Esophagus squamous epithelium (tissue), 4 donors: ENCODE results near the gene PCOLCE2.

Experiments used
- POLR2A ChIP-seq, 4 donors: fragments of 450-650 bp; IDR thresholded peaks; one replicate each; pipeline ENCODE4 v1.6.1; 2017; ENCODE audit warnings: antibody characterized with exemption in 4 of 4, mild to moderate bottlenecking in 4 of 4, moderate library complexity in 3 of 4
- TF ChIP-seq, protein P1 (sequence below), 6 experiments: fragments of 450-650 bp in 4 of 6; fragments of 200-600 bp in 2 of 6; sonication (generic) in 2 of 6; IDR thresholded peaks; one replicate each; pipeline ENCODE4 v1.5.1; 2016 to 2019; ENCODE audit warnings: antibody characterized with exemption in 6 of 6, mild to moderate bottlenecking in 4 of 6, moderate library complexity in 4 of 6

DNA sequence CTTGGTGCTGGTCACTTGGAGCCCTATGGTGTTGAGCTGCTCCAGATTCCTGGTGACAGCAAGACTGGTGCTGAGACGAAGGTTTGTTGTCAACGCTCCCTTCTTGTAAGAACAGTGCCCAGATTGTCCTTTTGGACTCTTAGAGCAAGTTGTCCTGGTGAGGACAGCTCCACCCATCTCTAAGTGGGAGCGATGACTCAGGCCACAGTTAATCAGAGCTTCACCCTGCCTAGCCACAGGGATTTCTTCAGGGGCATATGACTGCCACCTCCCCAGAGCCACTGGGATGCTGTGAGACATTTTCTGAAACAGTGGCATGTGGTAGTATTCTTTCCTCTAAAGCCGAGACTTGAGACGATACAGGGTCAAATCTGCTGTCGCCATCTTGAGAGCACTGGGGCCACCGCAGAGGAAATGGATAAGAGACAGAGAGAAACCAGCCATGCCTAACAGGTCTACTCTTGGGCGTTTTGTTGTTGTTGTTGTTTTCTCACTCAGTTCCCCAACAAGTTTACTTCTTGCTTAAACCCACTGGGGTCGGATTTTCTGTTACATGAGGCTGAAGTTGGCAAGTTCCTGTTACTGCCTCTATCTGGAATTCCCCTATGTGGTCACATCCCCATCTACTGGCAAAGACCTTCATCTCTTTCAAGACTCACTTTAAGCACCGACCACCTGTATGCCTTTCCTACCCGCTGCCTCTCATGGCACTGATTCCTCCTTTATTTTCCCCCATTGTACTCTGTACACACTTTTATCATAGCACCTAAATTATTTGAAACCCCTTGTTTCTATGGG is 16.0 kb upstream of the PCOLCE2 start:
- TF ChIP-seq, protein P1, sequence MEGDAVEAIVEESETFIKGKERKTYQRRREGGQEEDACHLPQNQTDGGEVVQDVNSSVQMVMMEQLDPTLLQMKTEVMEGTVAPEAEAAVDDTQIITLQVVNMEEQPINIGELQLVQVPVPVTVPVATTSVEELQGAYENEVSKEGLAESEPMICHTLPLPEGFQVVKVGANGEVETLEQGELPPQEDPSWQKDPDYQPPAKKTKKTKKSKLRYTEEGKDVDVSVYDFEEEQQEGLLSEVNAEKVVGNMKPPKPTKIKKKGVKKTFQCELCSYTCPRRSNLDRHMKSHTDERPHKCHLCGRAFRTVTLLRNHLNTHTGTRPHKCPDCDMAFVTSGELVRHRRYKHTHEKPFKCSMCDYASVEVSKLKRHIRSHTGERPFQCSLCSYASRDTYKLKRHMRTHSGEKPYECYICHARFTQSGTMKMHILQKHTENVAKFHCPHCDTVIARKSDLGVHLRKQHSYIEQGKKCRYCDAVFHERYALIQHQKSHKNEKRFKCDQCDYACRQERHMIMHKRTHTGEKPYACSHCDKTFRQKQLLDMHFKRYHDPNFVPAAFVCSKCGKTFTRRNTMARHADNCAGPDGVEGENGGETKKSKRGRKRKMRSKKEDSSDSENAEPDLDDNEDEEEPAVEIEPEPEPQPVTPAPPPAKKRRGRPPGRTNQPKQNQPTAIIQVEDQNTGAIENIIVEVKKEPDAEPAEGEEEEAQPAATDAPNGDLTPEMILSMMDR (IDR thresholded peaks at IDR 0.05): no peak
- TF ChIP-seq POLR2A (IDR thresholded peaks at IDR 0.05): no peak
